DMS 273 treated with DMSO at 0.1 percent for 48 hours (cell line): Measurements from ENCODE around the gene SUCO.

ENCODE experiments used
- DNase-seq: peaks from one replicate; lab custom pipeline; 2025; lab: John Stamatoyannopoulos, UW

SUCO gene

DNA sequence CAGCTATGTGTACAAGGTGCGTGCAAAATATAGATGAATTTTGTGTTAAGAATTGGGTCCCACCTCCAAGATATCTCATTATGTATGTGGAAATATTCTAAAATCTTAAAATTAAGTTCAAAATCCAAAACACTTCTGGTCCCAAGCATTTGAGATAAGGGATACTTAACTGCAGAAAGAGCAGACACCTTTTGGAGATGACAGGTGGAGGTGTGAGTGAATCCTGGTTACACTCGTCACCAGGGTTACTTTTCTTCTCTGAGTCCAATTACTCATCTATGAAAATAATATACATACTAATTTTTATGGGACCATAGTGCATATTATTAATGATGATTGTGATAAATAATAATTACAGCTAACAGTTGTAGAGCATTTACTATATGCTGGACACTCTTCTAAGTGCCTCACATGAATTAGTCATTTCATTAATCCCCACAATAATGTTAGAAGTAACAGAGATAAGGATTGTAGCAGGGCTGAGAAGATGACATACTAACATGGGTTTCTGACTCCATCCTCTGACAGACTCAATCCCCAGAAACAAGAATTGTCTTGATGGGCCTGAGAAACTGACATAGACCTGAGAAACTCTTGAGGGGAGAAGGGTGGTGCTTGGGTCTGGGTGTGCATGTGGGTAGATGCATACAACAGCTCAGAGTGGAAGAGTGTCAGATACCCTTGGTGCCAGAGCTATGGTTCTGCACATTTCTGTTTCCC, 117.7 kb downstream of the SUCO start:
- no peak for DNase-seq

DNA sequence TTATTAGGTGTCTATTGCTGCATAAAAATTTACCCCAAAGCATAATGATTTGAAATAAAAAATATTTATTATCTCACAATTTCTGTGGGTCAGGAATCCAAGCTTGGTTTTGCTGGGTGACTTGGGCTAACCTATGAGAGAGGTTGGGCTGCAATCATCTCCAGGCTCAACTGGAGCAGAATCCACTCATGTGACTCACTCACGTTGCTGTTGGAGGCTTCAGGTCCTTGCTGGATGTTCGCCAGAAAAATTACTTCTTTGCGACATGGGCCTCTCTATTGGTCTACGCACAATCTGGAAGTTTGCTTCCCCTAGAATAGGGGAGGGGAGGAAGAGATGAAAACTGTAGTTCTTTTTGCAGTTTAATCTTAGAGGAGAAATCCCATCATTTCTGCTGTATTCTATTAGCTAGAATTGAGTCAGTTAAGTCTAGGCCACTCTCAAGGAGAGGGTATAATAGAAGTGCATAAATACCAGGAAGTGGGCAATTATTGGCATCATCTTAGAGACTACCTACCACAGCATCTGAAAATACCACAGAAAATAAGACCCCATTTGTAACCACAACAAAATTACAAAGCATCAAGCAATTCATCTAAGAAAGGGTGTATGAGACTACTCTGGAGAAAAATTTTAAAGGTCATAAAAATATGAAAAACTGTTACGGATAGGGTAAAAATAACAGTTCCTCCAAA, 120.2 kb downstream of the SUCO start:
- DNase-seq, result no peak

DNA sequence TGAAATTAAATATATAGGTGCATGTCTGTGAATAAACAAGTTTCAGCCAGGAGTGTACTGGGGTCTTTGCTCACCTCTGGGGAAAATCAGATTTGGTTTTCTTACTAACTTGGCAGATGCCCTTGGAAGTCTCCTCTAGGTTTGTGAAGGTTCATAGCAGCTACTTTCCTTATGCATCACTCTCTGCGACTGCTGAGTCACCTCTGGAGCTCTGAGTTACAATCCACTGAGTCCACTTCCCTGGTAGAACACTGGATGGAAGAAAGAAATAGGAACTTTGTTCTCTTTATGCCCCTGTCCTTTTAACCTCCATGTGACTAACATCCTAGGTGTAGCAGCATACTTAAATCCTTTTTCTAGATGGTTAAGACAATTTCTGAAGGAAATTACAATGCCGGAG, 121.6 kb downstream of the SUCO start:
- DNase-seq, result no peak

DNA sequence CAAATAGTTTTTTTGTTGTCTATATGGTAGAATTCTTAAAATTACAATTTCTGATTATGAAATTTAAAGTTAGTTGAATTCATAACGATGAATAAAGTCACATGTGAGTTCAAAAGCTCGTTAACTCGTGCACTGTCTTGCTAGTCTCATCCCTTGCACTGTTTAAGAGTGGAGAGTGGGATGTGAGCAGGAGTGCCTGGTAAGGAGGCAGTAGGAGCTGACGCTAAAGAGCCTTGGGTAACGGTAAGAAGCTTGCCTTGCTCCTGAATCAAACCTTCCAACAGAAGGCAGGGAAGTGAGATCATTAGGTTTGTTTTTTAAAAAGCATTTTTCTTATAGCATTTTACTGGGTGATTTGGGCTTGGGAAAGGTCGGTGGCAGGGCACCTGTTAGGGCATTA, 123.6 kb downstream of the SUCO start:
- DNase-seq, result no peak

DNA sequence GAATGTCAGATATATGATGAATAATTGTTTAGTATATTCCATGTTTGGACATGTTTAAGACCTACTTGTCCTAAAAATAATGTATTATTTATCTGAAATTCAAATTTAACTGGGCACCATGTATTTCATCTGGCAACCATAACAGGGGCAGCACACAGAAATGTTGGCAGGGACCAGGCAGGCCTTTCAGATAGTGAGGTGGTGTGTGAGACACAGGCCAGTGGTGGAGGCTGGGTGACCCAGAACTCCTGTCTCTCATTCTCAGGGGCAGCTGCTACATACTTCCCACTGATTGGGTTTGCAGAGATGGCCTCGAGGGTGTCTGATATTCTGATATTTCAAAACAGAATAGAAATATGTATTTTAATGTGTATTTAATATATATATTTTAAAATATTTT, 124.6 kb downstream of the SUCO start:
- no peak for DNase-seq

DNA sequence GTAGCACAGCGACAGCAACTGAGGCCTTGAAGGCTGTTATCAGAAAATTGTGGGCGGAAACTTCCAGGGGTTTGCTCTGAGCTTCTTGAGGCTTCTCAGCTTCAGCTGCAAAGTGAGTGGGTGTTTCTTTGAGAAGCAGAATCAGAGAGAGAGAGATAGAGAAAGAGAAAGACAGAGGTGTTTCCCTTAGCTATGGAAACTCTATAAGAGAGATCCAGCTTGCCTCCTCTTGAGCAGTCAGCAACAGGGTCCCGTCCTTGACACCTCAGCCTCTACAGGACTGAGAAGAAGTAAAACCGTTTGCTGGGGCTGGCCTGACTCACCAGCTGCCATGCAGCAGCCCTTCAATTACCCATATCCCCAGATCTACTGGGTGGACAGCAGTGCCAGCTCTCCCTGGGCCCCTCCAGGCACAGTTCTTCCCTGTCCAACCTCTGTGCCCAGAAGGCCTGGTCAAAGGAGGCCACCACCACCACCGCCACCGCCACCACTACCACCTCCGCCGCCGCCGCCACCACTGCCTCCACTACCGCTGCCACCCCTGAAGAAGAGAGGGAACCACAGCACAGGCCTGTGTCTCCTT, 126.0 kb downstream of the SUCO start, which contains the start of gene FASLG:
Gene FASLG, plus strand, starts transcription at position 233 of the 583 bp plus-strand sequence. Its CDS starts 99 bp downstream, at position 332.
- DNase-seq, result no peak

DNA sequence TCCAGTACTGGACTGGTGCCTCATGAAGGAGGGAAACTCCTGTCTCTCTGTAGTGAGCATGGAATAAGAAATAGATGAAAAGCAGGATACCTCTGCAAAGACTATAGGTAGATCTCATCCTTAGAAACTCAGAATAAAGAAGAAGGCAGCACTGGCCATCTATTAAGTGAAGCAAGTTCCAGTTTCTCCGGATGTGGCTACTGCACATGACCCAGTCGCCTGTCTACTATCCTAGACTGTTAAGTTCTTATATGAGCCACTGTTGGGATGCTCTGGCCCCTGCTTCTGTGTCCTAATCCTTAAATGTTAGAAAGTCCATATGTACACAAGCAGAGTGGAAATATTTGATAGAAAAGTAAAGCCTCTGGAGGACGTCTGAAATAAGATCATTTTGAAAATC, 128.2 kb downstream of the SUCO start:
- no peak for DNase-seq
